NCI-H82 (cell line): ENCODE data around the gene ADAMTSL1.

ENCODE experiments used
- DNase-seq: peaks from one replicate; lab custom pipeline; 2025; lab: John Stamatoyannopoulos, UW

Gene ADAMTSL1

GRCh38 chr9:18550286-18550685, 76.3 kb downstream of the ADAMTSL1 start:
- no peak for DNase-seq

DNA sequence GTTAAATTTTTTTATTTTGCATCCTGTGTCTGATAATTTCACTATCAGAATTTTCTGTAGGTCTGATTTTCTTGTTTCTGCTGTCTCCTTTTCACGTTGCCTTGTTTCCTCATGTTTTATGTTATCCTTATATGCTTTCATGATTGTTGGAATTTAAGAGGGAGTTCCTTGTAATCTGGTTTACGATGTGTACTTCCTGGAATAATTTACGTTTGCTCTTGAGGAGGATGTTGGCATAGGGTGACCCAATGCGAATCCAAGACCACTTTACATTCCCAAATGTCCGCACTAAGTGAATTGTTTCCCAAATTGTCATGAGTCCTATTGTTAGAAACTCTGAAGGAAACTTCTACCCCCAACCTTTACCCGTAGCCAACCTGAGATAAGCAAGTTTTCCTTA, 80.3 kb downstream of the ADAMTSL1 start:
- no peak for DNase-seq

- DNase-seq = no peak
These were observed 81.3 kb downstream of the ADAMTSL1 start for GRCh38 chr9:18555105-18555883.

DNA sequence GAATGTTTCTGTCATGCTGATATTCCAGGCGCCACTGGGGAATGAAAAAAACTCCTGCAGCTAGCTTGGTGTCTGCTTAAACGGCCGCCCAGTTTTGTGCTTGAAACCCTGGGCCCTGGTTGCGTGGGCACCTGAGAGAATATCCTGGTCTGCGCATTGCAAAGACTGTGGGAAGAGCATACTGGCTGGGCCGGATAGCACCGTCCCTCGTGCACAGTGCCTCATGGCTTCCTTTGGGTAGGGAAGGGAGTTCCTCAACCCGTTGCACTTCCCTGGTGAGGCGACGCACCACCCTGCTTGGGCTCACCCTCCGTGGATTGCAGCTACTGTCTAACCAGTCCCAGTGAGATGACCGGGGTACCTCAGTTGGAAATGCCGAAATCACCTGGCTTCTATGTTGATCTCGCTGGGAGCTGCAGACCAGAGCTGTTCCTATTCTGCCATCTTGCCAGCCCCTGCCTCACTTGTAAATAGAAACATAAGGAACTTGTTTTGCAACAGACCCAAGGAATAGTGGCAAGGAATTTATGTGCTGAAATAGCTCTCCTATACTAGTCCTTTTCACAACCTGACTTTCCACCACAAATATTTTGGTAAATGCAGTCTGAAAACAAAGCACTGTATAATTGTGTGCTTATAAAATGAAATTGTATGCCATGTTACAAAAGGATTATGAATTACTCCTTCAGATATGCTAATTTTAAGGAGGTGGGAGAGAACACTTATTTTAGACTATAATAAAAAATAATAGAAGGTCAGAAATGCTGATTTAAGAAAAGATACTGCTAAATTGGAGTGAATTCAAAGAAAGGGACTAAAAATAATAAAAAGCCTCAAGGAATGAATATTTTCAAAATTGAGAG, 90.3 kb downstream of the ADAMTSL1 start:
- no peak for DNase-seq

DNA sequence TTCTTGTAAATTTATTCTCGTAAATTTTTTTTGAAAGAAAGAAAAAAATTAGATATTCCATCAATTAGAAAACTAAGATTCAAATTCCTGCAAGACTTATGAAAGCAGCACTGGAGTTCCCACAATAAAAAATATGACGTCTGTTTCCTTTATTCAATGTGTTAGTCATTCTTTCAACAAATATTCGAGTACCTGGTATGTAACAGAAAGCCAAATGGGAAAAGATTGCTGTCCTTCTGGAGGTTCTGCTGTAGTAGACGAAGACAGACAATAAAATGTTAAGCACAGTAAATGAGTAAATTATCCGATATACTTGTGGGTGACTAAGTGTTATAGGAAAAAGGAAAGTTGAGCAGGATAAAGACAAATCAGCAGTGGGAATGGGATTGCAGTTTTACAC, 92.2 kb downstream of the ADAMTSL1 start:
- no peak for DNase-seq

GRCh38 chr9:18568973-18569372, 95.0 kb downstream of the ADAMTSL1 start:
- DNase-seq = peak; percentile 24

DNA sequence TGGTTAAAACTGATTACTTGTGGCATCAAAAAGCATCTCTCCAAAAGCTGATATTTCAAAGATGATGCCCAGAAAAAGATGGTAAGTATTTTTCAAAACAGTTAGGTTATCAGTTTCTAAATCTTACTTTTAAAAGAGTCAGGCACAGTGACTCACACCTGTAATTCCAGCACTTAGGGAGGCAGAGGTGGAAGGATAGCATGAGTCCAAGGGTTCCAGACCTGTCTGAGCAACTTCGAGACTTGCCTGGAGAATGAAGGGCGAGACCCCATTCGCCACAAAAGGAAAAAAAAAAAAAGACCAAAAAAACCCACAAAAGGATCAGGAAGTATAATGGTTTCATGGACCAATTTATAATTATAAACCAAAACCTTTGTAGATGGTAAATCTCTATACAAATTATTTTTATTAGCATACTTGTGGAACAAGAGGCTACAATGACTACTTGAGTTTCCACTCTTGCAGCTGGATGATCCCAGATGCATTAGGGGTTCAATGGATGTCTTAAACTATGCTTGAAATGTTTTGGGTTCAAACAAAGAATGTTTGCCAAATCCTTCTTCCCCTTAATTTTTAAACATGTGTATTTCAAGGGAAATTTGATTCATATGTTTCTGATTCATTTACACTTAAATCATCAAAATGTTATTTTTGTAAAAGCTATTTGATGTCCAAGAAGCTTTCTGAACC, 96.1 kb downstream of the ADAMTSL1 start:
- no peak for DNase-seq

GRCh38 chr9:18573021-18573556, 99.1 kb downstream of the ADAMTSL1 start:
- DNase-seq = no peak

DNA sequence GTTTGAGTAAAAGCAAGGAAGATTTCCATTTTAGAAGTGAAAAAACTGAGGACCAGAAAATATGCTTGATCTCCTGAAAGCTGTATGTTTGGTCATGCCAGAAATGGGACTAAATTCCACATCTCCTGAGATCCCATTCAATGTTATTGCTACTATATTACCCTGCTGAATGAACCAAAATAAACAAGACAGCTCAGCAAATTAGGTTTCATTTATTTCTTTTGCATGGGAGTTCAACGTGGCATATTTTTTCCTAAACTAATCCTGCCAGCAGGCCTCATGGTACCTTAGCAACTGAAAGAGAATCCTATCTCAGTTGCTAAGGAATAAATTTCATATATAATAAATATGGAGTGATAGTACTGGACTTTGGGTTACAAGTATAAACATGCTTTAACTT, 101.7 kb downstream of the ADAMTSL1 start:
- no peak for DNase-seq

GRCh38 chr9:18579536-18579935, 105.6 kb downstream of the ADAMTSL1 start:
- DNase-seq = peak; percentile 16

DNA sequence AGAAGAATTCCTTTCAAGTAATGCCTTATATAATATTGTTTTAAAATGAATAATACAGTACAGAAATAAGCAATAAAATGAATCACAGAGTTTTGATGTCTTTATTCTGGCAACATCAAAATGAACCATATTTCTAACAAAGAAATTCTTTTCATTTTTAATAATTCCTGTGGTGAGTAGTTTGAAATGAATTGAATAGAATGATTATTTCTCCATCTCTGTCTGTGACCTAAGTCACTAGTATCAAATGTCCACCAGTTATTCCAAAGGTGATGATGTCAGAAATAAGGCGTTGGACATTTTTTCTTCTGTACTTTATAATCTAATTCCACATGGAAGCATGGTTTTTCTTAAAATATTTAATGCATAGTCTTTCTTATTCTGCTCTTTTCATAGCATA, 106.2 kb downstream of the ADAMTSL1 start:
- no peak for DNase-seq

GRCh38 chr9:18585996-18586395, 112.0 kb downstream of the ADAMTSL1 start:
- no peak for DNase-seq

- DNase-seq = no peak
These were observed 114.0 kb downstream of the ADAMTSL1 start for GRCh38 chr9:18588002-18588401.

GRCh38 chr9:18591261-18591660, 117.3 kb downstream of the ADAMTSL1 start:
- no peak for DNase-seq

DNA sequence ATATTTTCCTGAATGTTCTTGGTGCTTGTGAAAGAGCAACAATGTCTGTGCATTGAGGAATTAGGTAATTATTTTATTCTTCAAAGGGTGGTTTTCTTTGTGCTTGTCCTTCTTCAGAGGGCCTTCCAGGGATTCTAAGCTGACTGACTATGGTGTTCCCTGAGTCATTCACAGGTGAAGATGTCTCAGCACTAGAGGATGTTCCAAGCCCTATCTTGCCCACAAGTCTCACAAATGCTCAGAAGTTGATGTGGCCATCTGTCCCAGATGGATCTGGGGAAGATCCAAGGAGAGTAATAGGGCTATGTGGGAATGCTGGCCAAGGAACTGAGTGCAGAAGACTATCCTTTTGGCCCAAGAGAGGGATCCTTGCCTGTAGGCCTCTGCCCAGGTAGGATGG, 120.9 kb downstream of the ADAMTSL1 start:
- DNase-seq = no peak

- DNase-seq = no peak
These were observed 121.6 kb downstream of the ADAMTSL1 start for GRCh38 chr9:18595597-18595996.

- DNase-seq = no peak
These were observed 123.0 kb downstream of the ADAMTSL1 start for GRCh38 chr9:18596920-18597319.

DNA sequence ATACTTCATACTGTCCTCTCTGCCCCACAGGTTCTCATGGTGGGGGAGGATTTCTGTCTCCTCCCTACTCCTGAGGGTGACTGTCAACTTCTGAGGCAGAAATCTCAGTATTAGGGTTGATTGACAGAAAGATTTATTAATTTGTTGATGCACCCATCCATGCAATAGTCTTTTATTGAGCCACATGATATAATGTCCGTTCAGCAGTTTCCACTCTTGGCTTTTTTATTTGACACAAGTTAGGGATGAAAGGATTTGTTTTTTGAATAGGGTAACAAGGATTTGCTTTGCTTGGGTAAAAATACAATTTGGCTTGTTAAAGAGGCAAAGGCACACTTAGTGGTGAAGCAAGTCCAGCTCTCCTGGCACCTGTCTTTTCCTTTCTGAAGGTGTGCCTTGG, 125.0 kb downstream of the ADAMTSL1 start:
- no peak for DNase-seq

GRCh38 chr9:18601026-18601425, 127.1 kb downstream of the ADAMTSL1 start:
- DNase-seq = no peak

DNA sequence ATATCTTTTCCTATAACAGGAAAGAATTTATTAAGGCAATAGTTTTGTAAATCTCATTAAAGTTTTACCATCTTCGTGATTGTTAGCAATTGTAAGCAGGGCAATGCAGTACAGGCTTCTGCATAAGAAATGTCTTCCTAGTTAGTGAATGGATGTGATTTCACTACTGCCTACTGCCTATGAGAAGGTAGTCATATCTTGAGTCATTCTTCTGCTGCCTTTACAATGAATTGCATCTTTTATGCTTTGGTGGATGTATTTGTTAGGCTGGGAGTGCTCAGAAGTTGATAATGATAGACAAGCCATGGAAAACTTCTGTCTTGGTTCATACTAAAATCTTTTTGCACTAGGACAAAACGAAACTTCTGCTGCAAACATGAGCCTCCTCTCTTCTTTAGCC, 128.0 kb downstream of the ADAMTSL1 start:
- DNase-seq = no peak

GRCh38 chr9:18604767-18605730, 131.1 kb downstream of the ADAMTSL1 start:
- DNase-seq = no peak
